IMR-90 (cell line): ENCODE results near the gene RPH3AL. TPM values are rescaled to one million over a fixed set of nuclear protein-coding genes. Genes with fewer than 3 reads are reported as not detected.

Experiments used
- ATAC-seq: fragments of 200-7000 bp; cut with Tn5 transposase; 2 replicates; pipeline ENCODE4 v1.9.1; 2020; ENCODE audit warnings: low read depth, mild to moderate bottlenecking, moderate library complexity
- BruUV-seq: library from RNA; stranded (reverse); fragments of 400-500 nt; replicated peaks from 2 replicates; lab custom pipeline; 2021; lab: Mats Ljungman, UMichigan
- CTCF ChIA-PET: fragments of 300-600 bp; formaldehyde crosslinking; extraction: SDS; loops from one replicate; lab custom pipeline; 2021; ENCODE audit warnings: antibody characterized with exemption; lab: Yijun Ruan, JAX
- POLR2A ChIA-PET: fragments of 300-600 bp; sonication (Branson Sonifier 250); formaldehyde crosslinking; loops from one replicate; lab custom pipeline; 2022; ENCODE audit warnings: antibody characterized with exemption; ENCODE audit not compliant: unreplicated experiment; lab: Charles Lee
- DNase-seq: peaks from one replicate; pipeline ENCODE4 v3.0.0; 2013
- H2AFZ ChIP-seq: replicated peaks from 2 replicates; pipeline ENCODE3; 2013; ENCODE audit warnings: low read length, mild to moderate bottlenecking; ENCODE audit not compliant: poor library complexity
- H2AK5ac ChIP-seq: 2 replicates; pipeline ENCODE4 v1.6.1; 2013; ENCODE audit warnings: low read depth, low read length, inconsistent platforms
- H2AK9ac ChIP-seq: replicated peaks from 2 replicates; pipeline ENCODE3; 2013; ENCODE audit warnings: mild to moderate bottlenecking, low read depth, low read length, moderate library complexity; ENCODE audit not compliant: poor library complexity
- H2BK120ac ChIP-seq: 2 replicates; pipeline ENCODE4 v1.6.1; 2013; ENCODE audit warnings: low read depth, low read length, inconsistent platforms
- H2BK15ac ChIP-seq: 3 replicates; pipeline ENCODE4 v1.6.1; 2013; ENCODE audit warnings: low read depth, low read length, inconsistent platforms
- H2BK20ac ChIP-seq: 2 replicates; pipeline ENCODE4 v1.6.1; 2013; ENCODE audit warnings: low read depth, mild to moderate bottlenecking, inconsistent platforms, low read length, moderate library complexity
- H2BK5ac ChIP-seq: 2 replicates; pipeline ENCODE4 v1.6.1; 2013; ENCODE audit warnings: mild to moderate bottlenecking, low read depth, low read length, inconsistent platforms; ENCODE audit not compliant: poor library complexity, severe bottlenecking
- H3K14ac ChIP-seq: replicated peaks from 2 replicates; pipeline ENCODE4 v1.6.1; 2013; ENCODE audit warnings: low read depth, low read length, inconsistent platforms
- H3K18ac ChIP-seq: 2 replicates; pipeline ENCODE4 v1.6.1; 2013; ENCODE audit warnings: low read depth, low read length, control low read depth
- H3K23ac ChIP-seq: 2 replicates; pipeline ENCODE4 v1.6.1; 2013; ENCODE audit warnings: low read depth, low read length, inconsistent platforms
- H3K27ac ChIP-seq: 2 replicates; pipeline ENCODE4 v1.5.1; 2013; ENCODE audit warnings: mild to moderate bottlenecking, control low read depth, low read length; ENCODE audit not compliant: insufficient read depth
- H3K27me3 ChIP-seq: 2 replicates; pipeline ENCODE4 v1.6.1; 2013; ENCODE audit warnings: low read length; ENCODE audit not compliant: control insufficient read depth, insufficient read depth
- H3K36me3 ChIP-seq: 2 replicates; pipeline ENCODE4 v1.6.1; 2013; ENCODE audit warnings: low read length, mixed read lengths; ENCODE audit not compliant: control insufficient read depth, insufficient read depth
- H3K4ac ChIP-seq: 2 replicates; pipeline ENCODE4 v1.6.1; 2013; ENCODE audit warnings: low read depth, low read length, inconsistent platforms
- H3K4me1 ChIP-seq: 2 replicates; pipeline ENCODE4 v1.6.1; 2013; ENCODE audit warnings: low read length, mixed read lengths; ENCODE audit not compliant: control insufficient read depth, insufficient read depth
- H3K4me2 ChIP-seq: 2 replicates; pipeline ENCODE4 v1.6.1; 2013; ENCODE audit warnings: low read depth, mild to moderate bottlenecking, control low read depth, low read length, moderate library complexity
- H3K4me3 ChIP-seq: 2 replicates; pipeline ENCODE4 v1.5.1; 2013; ENCODE audit warnings: low read depth, mild to moderate bottlenecking, control low read depth, low read length, moderate library complexity; ENCODE audit not compliant: insufficient read depth
- H3K56ac ChIP-seq: 2 replicates; pipeline ENCODE4 v1.6.1; 2013; ENCODE audit warnings: low read length, inconsistent platforms; ENCODE audit not compliant: insufficient read depth; ENCODE audit errors: extremely low read depth
- H3K79me1 ChIP-seq, 2 experiments: 2 replicates each; pipeline ENCODE4 v1.6.1; 2013; ENCODE audit warnings: low read length in 2 of 2, inconsistent platforms in 1 of 2, low read depth in 1 of 2
- H3K9ac ChIP-seq: 2 replicates; pipeline ENCODE4 v1.6.1; 2013; ENCODE audit warnings: low read depth, low read length, control low read depth
- H3K9me1 ChIP-seq: 2 replicates; pipeline ENCODE4 v1.6.1; 2013; ENCODE audit warnings: low read length, inconsistent platforms; ENCODE audit not compliant: insufficient read depth
- H3K9me3 ChIP-seq: 2 replicates; pipeline ENCODE4 v1.6.1; 2013; ENCODE audit warnings: low read length; ENCODE audit not compliant: control insufficient read depth, insufficient read depth
- H4K20me1 ChIP-seq: 2 replicates; pipeline ENCODE4 v1.6.1; 2013; ENCODE audit warnings: low read length, inconsistent platforms; ENCODE audit not compliant: insufficient read depth
- H4K5ac ChIP-seq: 2 replicates; pipeline ENCODE4 v1.6.1; 2013; ENCODE audit warnings: mild to moderate bottlenecking, low read depth, low read length, control low read depth
- H4K8ac ChIP-seq, 2 experiments: 2 replicates each; pipeline ENCODE4 v1.6.1; 2013; ENCODE audit warnings: low read depth in 2 of 2, low read length in 2 of 2, control low read depth in 1 of 2, inconsistent platforms in 1 of 2
- H4K91ac ChIP-seq: 2 replicates; pipeline ENCODE4 v1.6.1; 2013; ENCODE audit warnings: low read depth, low read length, inconsistent platforms; ENCODE audit not compliant: insufficient read depth
- MAFK ChIP-seq: IDR thresholded peaks from 2 replicates; pipeline ENCODE4 v1.6.1; 2012; ENCODE audit warnings: low read depth, low read length, improper control_type of control experiment
- WGBS, 2 experiments: methylation state at CpG; one replicate each; pipeline versions ENCODE4 v1.1.5 to v1.1.7; 2013; ENCODE audit warnings: missing lambda C conversion rate in 2 of 2; ENCODE audit not compliant: insufficient read length in 1 of 2; ENCODE audit errors: extremely low coverage in 2 of 2; 5-methylcytosine and 5-hydroxymethylcytosine counted together
- dilution Hi-C: fragments of 300-500 bp; cut with HindIII; formaldehyde crosslinking; loops from one replicate; pipeline ENCODE4 v1.14.3; 2018; ENCODE audit warnings: low sequenced_read_pairs; ENCODE audit not compliant: unreplicated experiment
- in situ Hi-C: fragments of 300-500 bp; cut with MboI; formaldehyde crosslinking; loops from 3 replicates; pipeline ENCODE4 v1.14.3; 2019; ENCODE audit warnings: low sequenced_read_pairs, inconsistent platforms, mixed read lengths
- intact Hi-C: fragments of 100-400 bp; cut with micrococcal nuclease; formaldehyde crosslinking; loops from 2 replicates; pipeline ENCODE4 v1.10.0; 2022
- polyA plus RNA-seq, 3 experiments: library from polyadenylated mRNA; depleted of rRNA; stranded (reverse); fragments of >200 nt; gene quantifications; 2 replicates each; pipeline ENCODE4 v1.2.3, GENCODE V29; 2012; ENCODE audit warnings: low replicate concordance in 1 of 3
- total RNA-seq: library from RNA; depleted of rRNA; stranded (reverse); fragments of >200 nt; gene quantifications from 2 replicates; pipeline ENCODE4 v1.2.3, GENCODE V29; 2012
- TF ChIP-seq, protein P1 (sequence below): fragments of 150-350 bp; IDR thresholded peaks from 2 replicates; pipeline ENCODE4 v1.6.1; 2017; ENCODE audit warnings: mild to moderate bottlenecking, antibody characterized with exemption, low read length, low read depth

Gene RPH3AL
- total and polyA plus RNA-seq, 2 of the 4 experiments (the other 2 are of a cell fraction): 1.8 to 2.5 TPM

DNA sequence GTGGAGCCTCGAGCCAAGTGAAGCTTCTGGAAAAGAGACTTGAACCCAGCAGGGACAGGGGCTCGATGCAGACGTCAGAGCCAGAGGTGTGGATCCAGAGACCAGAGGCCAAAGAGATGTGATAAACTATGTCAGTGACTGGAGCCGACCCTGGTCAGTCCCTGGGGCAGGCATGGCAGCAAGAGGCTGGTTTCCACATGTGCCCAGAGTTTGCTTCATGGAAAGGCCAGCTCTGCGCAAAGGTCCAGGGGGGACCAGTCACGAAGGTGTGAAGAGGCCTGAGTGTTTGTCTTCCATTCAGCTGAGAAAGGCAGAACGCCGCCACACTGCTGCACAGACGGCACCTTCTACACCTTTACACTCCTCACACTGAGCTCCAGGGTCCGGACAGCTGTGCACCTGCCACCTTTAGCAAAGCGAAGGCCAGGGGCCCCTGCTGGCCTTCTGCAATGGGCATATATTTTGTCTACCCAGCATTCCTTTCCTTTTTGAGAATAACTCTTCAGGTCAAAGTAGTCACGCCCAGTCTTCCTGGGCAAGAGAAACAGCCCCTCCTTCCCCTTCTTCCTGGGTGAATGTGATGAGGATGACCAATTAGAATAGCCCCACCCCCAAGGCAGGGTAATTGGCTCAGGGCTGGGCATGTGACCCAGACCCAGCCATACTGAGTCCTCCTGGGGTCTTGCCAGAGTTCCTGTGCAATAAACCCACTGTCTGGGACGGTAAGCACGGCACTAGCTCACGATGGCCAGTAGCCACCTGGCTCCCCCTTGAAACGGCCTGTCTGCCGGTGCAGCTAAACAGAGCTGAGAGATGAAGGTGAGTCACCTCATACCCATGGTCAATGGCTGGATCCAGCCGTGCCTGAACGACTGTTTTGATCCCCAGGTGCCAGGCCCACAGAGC lies 2.3 kb upstream of the RPH3AL start:
- no TSS peak for BruUV-seq
- no peak overlapping the region for H3K9ac ChIP-seq
- no peaks in the 10 kb centered on the region for H3K79me1 ChIP-seq
- ChIA-PET POLR2A (no interaction called here), CTCF (no interaction called here)
- H3K27me3 ChIP-seq: no peaks in the 10 kb centered on the region
- no peaks in the 10 kb centered on the region for H3K9me1 ChIP-seq
- in situ Hi-C loops (no loop called here), dilution Hi-C loops (no loop called here), intact Hi-C loops (no loop called here)
- TF ChIP-seq, protein P1, sequence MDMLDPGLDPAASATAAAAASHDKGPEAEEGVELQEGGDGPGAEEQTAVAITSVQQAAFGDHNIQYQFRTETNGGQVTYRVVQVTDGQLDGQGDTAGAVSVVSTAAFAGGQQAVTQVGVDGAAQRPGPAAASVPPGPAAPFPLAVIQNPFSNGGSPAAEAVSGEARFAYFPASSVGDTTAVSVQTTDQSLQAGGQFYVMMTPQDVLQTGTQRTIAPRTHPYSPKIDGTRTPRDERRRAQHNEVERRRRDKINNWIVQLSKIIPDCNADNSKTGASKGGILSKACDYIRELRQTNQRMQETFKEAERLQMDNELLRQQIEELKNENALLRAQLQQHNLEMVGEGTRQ: peak; percentile 22; the same call in 1 of the 2 replicates
- TF ChIP-seq MAFK: no peak
- peaks cover 2% of the 10 kb centered on the region; the same call in 1 of the 2 replicates for H3K4me1 ChIP-seq
- no peak overlapping the region for H2BK15ac ChIP-seq
- no peak overlapping the region for H3K14ac ChIP-seq
- H4K8ac ChIP-seq: no peak overlapping the region
- no peak overlapping the region for H2BK120ac ChIP-seq
- ATAC-seq (no peak), DNase-seq (no peak)
- peaks cover 3% of the 10 kb centered on the region for H3K9me3 ChIP-seq
- no peak overlapping the region for H3K4me3 ChIP-seq
- H3K36me3 ChIP-seq: no peaks in the 10 kb centered on the region
- no peak overlapping the region for H2BK20ac ChIP-seq
- WGBS, 2 experiments: 58% methylated on average over 6 of the region's 19 CpGs; no CpG with 5 or more reads in 1 of the 2 experiments
- H2AK9ac ChIP-seq: no peak overlapping the region
- H2AFZ ChIP-seq: no peak overlapping the region
- no peak overlapping the region for H3K27ac ChIP-seq
- no peak overlapping the region for H3K4ac ChIP-seq
- H3K23ac ChIP-seq: no peak overlapping the region
- H2AK5ac ChIP-seq: no peak overlapping the region
- no peak overlapping the region for H3K18ac ChIP-seq
- H4K91ac ChIP-seq: no peak overlapping the region
- no peak overlapping the region for H2BK5ac ChIP-seq
- H4K5ac ChIP-seq: no peak overlapping the region
- H4K20me1 ChIP-seq: no peaks in the 10 kb centered on the region
- no peak overlapping the region for H3K4me2 ChIP-seq
- no peak overlapping the region for H3K56ac ChIP-seq
